ENCODE results near the gene SNAP25. TPM values are rescaled to one million over a fixed set of nuclear protein-coding genes. Genes with fewer than 3 reads are reported as not detected.

The SNAP25 gene
- total and polyA plus RNA-seq, 10 of the 15 experiments (the other 5 are each of a cell fraction or from before 2014, with no cell fraction given): not detected

GRCh38 chr20:10300582-10301446 lies 82.2 kb downstream of the SNAP25 start:
- ChIA-PET POLR2A (no interaction called here), SMC1A (ENCODE audit: uncharacterized antibody, unreplicated experiment) (interaction anchor here (1.0 to 2.5 kb wide), 2 partner anchors 35 to 49 kb away, joined by 3 to 7 read pairs; no protein-coding TSS in a partner anchor), CTCF (no interaction called here), RAD21 (ENCODE audit: unreplicated experiment) (no interaction called here)
- BruUV-seq (replicated peaks): no TSS peak
- H4K20me1 ChIP-seq (ENCODE audit: control insufficient read depth, insufficient read depth): no peaks in the 10 kb centered on the region
- no peak for ATAC-seq
- no peaks in the 10 kb centered on the region for H3K79me2 ChIP-seq (ENCODE audit: control insufficient read depth, insufficient read depth, low read length)
- no peak overlapping the region for H3K4me2 ChIP-seq (ENCODE audit: control insufficient read depth, insufficient read depth)
- H2AFZ ChIP-seq (ENCODE audit: control insufficient read depth, low read depth, low read length): no peak overlapping the region
- FAIRE-seq: no peak
- intact Hi-C loops (cut with micrococcal nuclease; ENCODE audit: unreplicated experiment): no loop called here
- 22% methylated on average over 5 of the region's 5 CpGs for WGBS (ENCODE audit: insufficient coverage, insufficient replicate concordance, low lambda C conversion rate, missing lambda C conversion rate)
- no peaks in the 10 kb centered on the region for H3K9me3 ChIP-seq (replicated peaks; ENCODE audit: control insufficient read depth, insufficient read depth, low read length)
- H3K27me3 ChIP-seq (replicated peaks in 1 of 2; ENCODE audit: control insufficient read depth in 2 of 2, insufficient read depth in 2 of 2, low read length in 1 of 2): no peaks in the 10 kb centered on the region
- in situ Hi-C loops (cut with MboI): no loop called here
- no peaks in the 10 kb centered on the region for H3K36me3 ChIP-seq (ENCODE audit: control insufficient read depth in 2 of 2, insufficient read depth in 2 of 2, low read length in 1 of 2)
- H3K4me3 ChIP-seq: no peak overlapping the region
- no peak overlapping the region for H3K9ac ChIP-seq (ENCODE audit: control insufficient read depth, insufficient read depth, low read length)
- H3K27ac ChIP-seq (ENCODE audit: control insufficient read depth, insufficient read depth): no peak overlapping the region
- H3K4me1 ChIP-seq (ENCODE audit: control insufficient read depth, insufficient read depth, low read length): peaks cover 2% of the 10 kb centered on the region; the same call in 1 of the 2 replicates
- no peak for DNase-seq (ENCODE audit: low read depth, low spot score)
- TF ChIP-seq RELA (IDR thresholded peaks at IDR 0.05; ENCODE audit: borderline replicate concordance, partially characterized antibody) (no peak), PRDM15 (CRISPR knock-in tag; IDR thresholded peaks at IDR 0.05) (no peak), MEF2A (IDR thresholded peaks at IDR 0.05; ENCODE audit: insufficient read depth, low read depth, low read length) (no peak), POLR2A (IDR thresholded peaks at IDR 0.05; ENCODE audit: low read depth, low read length) (no peak), CEBPZ (IDR thresholded peaks at IDR 0.05; ENCODE audit: low read depth, low read length) (no peak), FOXK2 (IDR thresholded peaks at IDR 0.05) (no peak), MLLT1 (IDR thresholded peaks at IDR 0.05) (no peak), CUX1 (IDR thresholded peaks at IDR 0.05; ENCODE audit: insufficient replicate concordance, low read depth, low read length) (no peak), CHD4 (IDR thresholded peaks at IDR 0.05) (no peak)
